ENCODE results near the gene SHROOM2.
"Not testable (repeated sequence)": the region's sequence is repeated elsewhere in the genome, so short reads cannot be mapped to it uniquely, and the experiment has no call there.

Gene SHROOM2

DNA sequence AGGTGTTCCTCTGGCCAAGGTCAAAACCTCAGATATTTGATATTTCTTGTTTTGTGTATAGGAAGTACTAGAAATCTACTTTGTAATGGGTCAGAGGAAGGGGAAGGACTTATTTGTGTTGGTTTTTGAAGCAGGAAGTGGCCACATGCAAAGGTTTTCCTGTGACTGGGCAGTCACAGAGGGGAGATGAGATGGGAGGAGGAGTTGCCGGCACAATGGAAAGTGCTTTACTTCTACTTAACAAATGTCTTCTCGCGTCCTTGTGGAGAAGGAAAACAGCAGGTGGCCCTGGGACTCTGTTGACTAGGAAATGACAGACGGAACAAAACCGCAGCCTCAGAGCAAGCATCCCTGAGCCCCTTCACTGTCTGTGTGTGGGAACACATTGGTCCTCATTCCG lies 46.6 kb downstream of the SHROOM2 start:
- DNase-seq = no peak

DNA sequence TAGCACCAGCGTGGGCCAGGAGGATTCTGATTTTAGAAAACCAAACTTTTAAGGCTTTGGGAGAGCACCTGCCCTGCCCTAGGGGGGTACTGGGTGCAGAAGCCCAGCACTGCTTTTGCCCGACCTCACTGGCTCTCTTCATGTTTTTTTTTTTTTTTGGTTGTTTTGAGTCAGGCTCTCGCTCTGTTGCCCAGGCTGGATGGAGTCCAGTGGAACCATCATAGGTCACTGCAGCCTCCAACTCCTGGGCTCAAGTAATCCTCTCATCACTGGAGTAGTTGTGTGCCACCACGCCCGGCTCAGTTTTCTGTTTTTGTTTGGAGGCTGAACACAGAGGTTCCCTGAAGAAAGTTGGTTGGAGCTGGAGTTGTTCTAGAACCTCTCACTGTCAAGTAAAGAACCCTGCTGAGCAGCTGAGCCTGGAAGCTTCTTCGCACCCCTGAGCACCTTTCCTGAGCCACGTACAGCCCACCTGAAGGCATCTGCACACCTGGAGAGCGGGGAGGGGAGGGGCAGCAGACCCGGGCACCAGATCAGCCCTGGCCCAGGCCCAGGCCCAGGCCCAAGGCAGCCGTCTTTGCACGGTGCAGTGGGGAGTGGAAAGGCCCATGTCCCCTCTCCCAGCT lies 49.5 kb downstream of the SHROOM2 start:
- DNase-seq = no peak

DNA sequence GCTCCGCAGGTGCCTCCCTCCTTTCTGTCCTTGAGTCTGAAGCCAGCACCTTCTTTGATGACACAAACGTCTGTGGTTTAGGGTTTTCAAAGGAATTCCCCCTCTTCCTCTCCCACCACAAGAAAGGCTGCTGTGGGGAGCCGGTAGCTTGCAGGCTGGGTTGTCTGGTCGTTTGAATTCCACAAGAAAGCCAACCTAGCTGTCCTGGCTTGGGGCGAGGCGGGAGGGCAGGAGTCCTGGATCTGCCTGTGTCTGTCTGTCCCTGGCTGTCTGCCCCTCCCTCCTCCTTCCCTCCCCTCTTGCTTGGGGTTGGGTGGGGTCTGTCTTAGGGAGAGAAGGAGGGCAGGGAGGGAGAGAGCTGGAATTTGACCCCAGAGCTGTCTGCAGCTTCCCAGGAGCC lies 56.3 kb downstream of the SHROOM2 start:
- DNase-seq = no peak

DNA sequence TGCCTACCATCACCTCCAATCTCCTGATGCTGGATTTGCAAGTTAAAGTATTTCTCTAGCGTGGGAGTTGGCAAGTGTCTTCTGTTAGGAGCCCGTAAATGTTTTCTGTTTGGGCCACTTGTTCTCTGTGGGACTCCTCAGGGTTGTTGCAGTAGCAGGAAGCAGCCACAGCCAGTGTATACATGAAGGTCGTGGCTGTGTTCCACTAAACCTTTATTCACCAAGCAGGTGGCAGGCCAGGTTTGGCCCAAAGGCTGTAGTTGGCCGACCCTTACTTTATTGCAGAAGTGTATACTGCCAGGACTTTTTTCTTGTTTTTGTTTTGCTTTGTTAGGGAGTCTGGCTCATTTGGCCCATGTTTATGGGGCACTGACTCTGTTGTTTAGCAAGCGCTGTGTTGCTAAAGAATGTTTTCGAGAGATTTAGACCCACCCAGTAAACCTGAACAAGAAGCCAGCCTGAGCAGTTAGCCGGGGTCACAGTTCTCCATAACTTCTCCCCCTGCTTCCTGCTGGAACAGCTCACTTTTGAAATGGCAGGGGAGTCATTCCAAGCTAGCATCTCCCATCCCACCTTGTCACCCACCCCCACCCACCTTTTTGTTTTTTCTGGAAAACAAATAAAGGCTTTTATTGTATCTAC lies 58.8 kb downstream of the SHROOM2 start:
- DNase-seq = no peak

DNA sequence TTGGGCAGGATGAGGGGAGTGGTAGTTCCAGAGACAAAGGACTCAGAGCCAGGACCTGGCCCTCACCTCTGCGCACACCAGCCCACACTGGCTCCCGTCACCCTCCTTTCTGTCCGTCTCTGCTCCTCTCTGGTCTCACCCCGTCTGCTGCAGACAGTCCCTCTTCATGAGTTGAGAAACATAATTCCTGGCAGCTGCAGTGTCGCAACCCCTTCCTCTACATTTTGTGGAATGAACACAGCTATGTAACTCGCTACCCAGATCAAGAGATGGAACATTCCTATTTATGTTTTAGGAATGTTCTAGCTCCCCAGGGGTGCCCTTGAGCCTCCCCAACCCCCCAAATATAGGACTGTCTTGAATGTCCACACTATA lies 59.3 kb downstream of the SHROOM2 start:
- DNase-seq = no peak

DNA sequence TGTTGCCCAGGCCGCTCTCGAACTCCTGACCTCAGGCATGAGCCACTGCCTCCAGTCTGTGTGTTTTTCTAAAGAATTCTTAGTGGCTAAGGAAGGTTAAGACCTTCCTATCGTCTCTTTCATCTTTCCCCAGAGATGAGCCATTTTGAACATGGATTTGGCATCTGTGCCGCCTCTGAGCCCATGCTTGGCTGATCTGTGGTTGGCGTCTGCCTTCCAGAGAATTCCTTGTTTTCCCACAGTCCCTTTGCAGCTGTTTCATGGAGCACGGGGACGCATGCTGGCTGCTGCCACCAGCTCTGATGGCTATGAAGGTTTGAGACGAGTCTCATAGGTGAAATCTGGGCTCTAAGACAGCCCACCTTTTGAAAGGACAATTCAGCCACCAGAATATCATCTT lies 60.4 kb downstream of the SHROOM2 start:
- DNase-seq = no peak

DNA sequence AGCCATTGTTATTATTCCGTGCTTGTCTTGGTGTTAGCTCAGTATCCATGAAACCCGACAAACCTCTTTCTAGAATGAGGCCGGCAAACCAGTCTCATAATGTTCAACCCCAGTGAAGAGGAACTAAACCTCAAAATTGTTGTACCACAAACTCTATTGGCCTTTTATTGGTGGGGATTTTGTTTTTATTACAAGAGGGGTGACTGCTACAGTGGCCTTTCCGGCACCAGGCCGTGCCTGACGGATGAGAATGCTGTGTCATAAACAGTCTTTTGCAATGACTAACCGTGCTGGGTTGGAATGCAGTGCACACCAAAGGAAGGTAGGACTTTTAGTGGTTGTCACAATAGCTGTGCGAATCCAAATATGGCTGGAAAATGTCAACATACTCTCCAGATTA lies 60.8 kb downstream of the SHROOM2 start:
- no peak for DNase-seq

DNA sequence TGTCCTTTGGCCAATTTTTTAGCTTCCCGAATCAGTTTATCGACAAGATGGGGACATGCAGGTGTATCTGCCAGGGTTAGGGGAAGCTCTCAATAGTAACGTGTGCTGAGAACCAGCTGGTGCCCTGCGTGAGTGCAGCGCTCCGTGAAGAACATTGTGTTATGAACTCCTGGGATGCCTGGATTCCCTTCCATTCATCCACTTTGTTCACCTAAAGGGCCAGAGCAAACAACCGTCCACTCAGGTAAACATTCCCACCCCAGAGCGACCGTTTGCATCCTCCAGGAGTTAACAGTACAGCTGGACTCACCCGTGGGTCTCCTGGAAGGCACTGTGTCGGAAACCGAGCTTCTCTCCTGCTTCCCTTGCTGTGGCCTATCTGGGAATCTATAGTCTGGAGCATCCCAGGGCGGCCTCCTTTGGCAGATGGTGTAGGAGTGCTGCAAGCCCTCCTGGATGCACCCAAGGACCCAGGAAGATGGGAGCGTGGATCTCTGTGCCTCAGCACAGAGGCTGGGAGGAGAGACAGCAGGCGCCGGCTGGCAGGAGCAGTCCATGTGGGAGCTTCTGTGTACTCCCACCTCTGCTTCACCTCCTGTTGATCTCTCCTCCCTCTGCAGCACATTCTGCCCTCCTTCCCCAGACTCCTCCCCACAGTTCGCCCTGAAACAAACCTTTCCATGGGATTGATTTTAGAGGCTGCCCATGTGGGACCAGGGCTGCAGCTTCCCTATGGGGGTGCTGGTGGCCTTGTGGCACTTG lies 62.7 kb downstream of the SHROOM2 start:
- no peak for DNase-seq

DNA sequence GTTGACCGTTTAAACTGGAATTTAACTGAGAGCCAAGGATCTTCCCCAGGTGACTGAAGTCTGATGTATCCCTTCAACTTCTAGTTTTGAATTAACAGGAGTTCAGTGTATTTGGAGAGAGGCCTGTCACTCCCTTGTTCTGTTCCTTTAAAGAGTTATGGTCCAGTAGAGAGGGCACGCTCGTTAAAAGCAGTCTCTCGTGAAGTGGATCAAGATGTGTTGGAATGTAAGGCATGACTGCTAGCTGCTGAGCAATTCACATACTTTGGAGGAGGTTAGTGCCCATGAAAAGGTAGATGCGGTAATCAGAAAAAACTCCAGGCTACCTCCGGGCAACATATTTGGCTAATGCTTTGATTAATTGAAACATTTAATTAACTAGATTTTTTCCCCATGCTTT lies 65.7 kb downstream of the SHROOM2 start:
- DNase-seq = no peak

DNA sequence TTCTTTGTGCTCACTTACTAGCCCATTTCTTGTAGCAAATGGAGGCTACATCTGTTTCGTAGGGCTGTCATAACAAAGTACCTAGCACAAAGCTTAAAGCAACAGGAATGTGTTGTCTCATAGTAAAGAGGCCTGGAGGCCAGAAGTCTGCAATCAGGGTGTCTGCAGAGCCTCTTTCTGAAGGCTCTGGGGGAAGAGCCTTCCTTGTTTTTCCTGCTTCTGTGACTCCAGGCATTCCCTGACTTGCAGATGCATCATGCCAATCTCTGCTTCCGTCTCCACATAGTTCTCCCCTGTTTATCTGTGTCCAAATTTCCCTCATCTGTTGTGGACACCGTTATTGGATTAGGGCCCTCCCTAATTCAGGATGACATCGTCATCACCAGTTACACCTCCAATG lies 67.1 kb downstream of the SHROOM2 start:
- peak; percentile 28 for DNase-seq

DNA sequence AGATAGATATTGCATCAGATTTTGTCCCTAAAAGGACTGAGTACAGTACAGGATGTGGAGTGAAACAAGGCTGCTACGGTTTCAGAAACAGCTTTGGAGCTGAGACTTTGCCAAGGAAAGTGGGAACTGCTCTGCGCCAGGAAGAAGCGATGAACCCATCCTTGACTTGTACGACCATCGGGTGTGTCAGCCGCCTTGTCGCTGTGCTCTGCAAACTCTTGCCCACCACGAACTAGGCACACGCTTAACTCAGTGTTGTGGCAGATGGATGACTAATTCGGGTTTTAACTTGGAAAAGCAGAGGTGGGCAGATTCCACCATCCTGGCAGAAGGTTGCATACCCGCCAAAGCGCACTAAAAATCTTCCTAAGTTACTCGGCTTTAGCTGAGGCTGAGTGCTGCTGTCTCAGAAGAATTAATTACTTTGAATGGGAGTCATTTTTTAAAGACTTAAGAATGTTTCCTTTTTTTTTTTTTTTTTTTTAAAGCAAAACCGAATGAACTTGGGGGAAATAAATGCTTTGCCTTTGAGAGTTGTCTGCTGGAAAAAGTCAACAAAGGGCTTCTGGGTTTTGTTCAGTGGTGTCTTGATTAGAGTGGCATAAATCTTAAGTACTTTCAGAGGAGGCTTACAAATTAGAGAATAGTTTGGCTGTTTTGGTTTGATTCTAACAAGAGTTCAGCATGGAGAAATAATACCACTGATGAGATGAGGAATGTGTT lies 69.5 kb downstream of the SHROOM2 start:
- peak; percentile 4 for DNase-seq

DNA sequence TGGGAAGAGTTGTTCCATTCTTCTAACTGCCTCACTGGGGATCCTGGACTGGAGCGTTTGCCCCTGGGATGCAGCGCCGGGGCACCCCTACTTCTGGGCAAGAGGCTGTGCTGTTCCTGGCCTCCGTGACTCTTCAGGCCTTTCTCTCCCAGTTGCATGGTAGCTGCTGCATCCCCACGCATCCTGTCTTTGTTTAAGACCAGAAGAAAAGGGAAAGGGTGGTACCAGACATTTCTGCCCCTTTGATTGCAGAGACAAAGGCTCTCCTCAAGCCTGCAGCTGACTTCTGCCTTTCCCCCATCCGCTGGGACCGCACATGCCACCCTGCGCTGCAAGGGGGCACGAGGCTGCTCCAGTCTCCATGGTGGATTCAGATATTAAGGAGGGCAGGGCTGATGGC lies 70.4 kb downstream of the SHROOM2 start:
- no peak for DNase-seq

DNA sequence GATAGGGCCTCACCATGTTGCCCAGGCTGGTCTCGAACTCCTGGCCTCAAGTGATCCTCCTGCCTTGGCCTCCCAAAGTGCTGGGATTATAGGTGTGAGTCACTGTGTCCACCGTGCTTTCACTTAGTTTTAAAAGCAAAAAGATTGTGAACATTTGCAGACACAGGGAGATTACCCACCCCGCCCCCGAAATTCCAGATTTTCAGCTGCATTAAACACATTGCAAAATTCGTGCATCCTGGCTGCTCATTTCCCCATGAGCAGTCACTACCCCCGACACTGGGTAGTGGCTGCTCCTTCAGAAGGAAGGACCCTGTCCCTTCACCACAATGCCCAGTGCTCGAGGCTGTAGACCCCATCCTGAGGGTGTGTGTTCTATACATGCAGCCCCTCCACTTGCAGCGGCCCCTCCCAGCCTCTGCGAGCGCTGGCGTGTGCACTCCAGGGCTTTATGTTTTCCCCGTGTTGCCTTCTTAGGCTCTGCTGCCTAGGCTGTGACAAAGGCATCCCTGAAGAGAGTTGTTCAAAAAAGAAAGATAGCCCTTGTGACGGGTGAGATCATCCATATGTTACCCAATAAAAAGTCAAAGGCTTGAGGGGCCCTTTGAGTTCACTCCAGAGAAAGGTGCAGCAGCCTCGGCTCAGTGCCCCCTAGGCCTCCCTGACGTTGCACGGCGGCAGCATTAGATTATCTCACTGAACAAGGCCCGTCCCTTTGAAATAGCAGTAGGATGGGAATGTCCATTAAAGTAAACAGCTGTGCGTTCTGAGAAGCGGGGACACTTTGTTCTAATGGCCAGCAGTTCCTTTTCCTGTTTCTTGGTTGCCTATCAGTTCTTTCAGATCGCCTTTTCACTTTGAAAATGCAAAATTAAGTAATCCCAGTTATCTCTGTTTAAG lies 71.6 kb downstream of the SHROOM2 start:
- no peak for DNase-seq

DNA sequence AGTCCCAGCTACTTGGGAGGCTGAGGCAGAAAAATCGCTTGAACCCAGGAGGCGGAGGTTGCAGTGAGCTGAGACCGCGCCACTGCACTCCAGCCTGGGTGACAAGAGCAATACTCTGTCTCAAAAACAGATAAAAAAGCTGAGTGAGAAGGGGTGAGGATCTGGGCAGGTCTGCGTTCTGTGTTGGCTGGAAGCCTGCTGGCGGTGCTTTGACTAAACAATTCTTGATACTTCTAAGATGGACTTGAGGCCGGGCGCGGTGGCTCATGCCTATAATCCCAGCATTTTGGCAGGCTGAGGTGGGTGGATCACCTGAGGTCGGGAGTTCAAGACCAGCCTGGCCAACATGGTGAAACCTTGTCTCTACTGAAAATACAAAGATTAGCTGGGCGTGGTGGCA lies 72.5 kb downstream of the SHROOM2 start:
- not testable (repeated sequence) for DNase-seq

DNA sequence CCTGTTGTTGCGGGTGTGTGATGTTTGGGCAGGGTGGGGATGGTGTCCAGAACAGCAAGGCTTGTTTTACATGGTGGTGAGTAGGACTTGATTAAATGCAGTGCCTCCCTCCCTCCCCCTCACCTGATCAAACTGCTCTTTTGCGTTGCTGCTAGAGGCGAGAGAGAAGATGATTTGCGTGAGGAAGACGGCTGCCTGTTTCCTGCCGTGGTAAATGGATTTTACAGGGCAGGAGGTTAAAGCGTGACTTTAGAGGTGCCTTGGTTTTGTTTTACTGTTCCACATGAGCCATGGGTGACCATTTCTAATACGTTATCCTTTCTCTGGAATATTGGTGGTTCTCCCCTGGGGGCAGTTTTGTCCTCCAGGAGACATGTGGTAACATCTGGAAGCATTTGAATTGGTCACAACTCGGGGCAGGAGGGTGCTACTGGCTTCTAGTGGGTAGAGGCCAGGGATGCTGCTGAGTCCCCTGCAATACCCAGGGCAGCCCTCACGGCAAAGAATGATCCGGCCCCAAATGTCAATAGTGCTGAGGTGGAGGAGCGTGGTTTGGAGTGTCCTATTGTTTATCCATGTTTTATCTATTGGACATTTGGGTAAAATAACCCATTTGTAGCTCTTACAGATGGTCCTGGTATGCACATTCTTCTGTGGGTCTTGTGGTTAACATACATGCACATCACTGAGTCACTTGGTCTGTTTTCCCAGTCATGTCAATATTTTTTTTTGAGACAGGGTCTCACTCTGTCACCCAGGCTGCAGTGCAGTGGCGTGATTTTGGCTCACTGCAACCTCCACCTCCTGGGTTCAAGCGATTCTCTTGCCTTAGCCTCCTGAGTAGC lies 73.7 kb downstream of the SHROOM2 start:
- DNase-seq = no peak

DNA sequence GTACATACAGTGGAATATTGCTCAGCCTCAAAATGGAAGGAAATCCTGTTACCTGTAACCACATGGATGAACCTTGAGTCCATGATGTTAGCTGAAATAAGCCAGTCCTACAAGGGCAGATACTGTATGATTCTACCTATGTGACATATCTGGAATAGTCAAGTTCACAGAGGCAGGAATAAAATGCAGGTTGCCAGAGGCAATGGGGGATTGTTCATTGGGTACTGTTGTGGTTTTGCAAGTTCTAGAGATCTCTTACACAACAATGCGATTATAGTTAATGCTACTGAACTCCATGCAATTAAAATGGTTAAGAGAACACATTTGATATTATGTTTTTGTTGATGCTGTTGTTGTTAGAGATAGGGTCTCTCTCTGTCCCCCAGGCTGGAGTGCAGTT lies 74.6 kb downstream of the SHROOM2 start:
- DNase-seq = no peak

DNA sequence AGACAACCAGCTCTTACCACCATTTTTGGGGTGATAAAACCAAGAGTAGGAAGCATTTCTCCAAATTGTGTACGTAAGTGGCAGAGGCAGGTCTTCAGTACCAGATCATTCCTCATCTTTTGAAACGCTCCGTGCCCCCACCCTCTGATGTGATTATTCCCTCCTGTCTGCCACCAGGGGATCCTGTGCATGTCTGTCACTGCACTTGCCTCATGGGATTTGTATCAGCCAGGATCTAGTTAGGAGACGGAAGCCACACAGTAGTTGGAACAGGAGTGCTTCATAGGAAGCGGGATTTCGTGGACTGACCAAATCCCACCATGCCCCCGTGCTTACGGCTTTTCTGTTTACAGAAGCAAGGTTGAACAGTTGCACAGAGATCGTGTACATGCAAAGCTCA lies 75.5 kb downstream of the SHROOM2 start:
- peak; percentile 62 for DNase-seq

DNA sequence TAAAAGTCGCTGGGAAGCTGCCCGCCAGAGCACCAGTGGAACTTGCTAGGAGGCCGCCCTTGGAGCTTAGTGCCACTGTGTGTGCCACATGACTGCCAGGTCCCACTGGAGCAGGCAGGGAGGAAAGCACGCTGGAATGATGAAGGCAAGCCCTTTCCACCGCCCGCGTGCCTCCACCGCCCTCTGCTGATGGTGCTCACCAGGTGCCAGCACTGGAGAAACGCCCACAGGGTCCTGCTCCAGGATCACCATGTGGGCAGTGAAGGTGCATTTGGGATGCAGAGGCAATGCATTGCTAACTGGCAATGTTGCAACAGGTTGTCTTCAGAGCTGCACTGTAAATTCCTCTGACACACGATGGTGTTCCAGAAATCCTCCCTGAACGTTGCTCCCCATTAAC lies 76.3 kb downstream of the SHROOM2 start:
- DNase-seq = no peak

DNA sequence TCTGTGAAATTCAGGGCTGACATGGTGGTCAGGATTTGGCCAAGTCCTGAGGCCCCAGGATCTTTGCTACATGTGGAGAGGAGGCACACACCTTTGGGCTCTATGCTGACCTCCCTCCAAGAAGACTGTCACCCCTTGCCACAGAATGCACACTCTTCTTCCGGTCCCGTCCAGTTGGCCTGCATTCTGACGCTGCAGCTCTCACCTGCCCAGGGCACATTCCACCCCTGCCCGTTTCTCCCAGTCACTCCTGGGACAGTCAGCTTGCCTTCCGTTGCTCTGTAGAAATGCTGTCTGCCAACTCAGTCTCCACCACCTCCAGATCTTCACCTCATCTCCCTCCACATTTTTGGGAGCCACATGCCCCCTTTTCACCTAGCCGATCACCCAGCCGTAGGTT lies 76.7 kb downstream of the SHROOM2 start:
- no peak for DNase-seq

DNA sequence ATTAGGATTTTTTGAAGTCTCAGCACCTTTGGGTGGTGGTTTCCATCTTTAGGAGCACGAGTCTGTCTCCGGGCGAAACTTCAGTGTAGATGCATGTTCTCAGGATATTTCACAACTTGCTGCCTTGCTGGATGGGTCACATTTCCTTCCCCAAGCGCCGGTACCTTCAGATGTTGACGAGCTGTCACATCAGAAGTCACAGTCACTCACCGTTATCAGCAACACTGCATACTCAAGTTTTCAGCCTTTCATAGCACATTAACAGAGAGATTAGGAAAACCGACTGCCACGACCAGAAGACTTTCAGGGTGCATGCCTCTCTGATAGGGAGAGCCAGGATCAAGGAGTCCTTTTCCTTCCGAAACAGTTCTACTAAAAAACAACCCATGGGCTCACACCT lies 77.8 kb downstream of the SHROOM2 start:
- DNase-seq = no peak

DNA sequence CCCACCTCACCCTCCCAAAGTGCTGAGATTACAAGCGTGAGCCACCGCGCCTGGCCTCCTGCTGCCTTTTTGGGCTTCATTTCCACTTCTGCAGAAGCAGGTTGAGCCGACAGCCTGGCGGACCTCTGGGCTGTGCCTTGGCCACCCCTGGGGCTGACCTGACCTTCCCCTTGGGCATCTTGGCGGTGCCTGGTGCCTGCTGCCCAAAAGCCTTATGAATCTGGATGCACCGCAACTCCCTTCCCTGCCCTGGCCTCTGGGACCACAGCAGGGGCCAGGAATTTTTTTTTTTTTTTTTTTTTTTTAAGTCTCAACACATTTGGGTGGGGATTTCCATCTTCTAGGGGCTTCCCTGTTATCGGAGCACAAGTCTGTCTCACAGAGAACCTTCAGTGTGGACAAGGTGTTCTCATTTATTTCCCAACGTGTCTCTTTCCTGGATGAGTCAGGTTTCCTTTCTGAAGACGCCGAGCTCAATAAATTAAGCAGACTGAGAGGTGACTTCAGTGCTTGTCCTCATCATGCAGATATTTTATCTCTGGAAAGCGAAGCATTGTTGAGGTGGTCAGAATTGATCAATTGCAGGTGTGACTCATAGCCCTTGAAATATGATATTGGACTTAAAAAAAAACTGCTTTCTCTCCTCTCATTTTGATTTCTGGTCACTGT lies 79.7 kb downstream of the SHROOM2 start:
- DNase-seq = no peak
